Adrenal gland (tissue), 12 donors: Measurements from ENCODE around the gene CKMT2. TPM values are rescaled to one million over a fixed set of nuclear protein-coding genes. Genes with fewer than 3 reads are reported as not detected.

Source experiments
- DNase-seq, 7 donors: peaks; one replicate each; pipeline ENCODE4 v3.0.0-alpha.2; 2019 to 2020
- H3K27ac ChIP-seq, 5 donors: fragments of 200-600 bp; sonication (generic) in 4 of 5; 1 replicate in 3 of 5; 2 replicates in 2 of 5; pipeline versions ENCODE4 v1.5.1 to v1.8.0; 2016 to 2020; ENCODE audit warnings: mild to moderate bottlenecking in 1 of 5
- H3K27me3 ChIP-seq: fragments of 200-600 bp; 2 replicates; pipeline ENCODE4 v1.8.0; 2021
- H3K36me3 ChIP-seq, 2 donors: fragments of 200-600 bp; replicated peaks in 1 of 2; 1 replicate in 1 of 2; 2 replicates in 1 of 2; pipeline versions ENCODE4 v1.5.1 to v1.8.0; 2018 to 2022
- H3K4me1 ChIP-seq, 2 donors: fragments of 200-600 bp; replicated peaks in 1 of 2; 1 replicate in 1 of 2; 2 replicates in 1 of 2; pipeline versions ENCODE4 v1.5.1 to v1.8.0; 2018 to 2021
- H3K4me3 ChIP-seq, 4 donors: fragments of 200-600 bp; sonication (generic) in 3 of 4; one replicate each; pipeline ENCODE4 v1.5.1; 2016 to 2018
- H3K9me3 ChIP-seq, 3 donors: fragments of 200-600 bp; sonication (generic) in 1 of 3; replicated peaks in 1 of 3; 1 replicate in 2 of 3; 2 replicates in 1 of 3; pipeline versions ENCODE4 v1.5.1 to v1.8.0; 2016 to 2021
- CTCF ChIP-seq, 6 experiments: fragments of 450-650 bp in 4 of 6; fragments of 200-600 bp in 2 of 6; sonication (generic) in 1 of 6; IDR thresholded peaks; 1 replicate in 5 of 6; 2 replicates in 1 of 6; pipeline versions ENCODE4 v1.5.1 to v1.8.0; 2016 to 2021; ENCODE audit warnings: antibody characterized with exemption in 6 of 6, mild to moderate bottlenecking in 2 of 6, moderate library complexity in 1 of 6
- POLR2A ChIP-seq, 2 donors: fragments of 450-650 bp; IDR thresholded peaks; one replicate each; pipeline ENCODE4 v1.6.1; 2017; ENCODE audit warnings: antibody characterized with exemption in 2 of 2, mild to moderate bottlenecking in 2 of 2, moderate library complexity in 1 of 2
- WGBS, 4 donors: extraction: QIAGEN DNeasy Blood & Tissue Kit in 2 of 4; methylation state at CpG; one replicate each; pipeline versions ENCODE4 v1.1.5 to v1.1.7; 2013 to 2017; 5-methylcytosine and 5-hydroxymethylcytosine counted together
- intact Hi-C, 2 donors: fragments of 100-400 bp; cut with DNase I; formaldehyde crosslinking; loops; one replicate each; pipeline versions ENCODE4 v1.14.1 to v1.15.0; 2022 to 2023
- polyA plus RNA-seq, 3 donors: library from polyadenylated mRNA; stranded (reverse); fragments of 200-250 nt in 2 of 3; fragments of 350-450 nt in 1 of 3; fragmentation: Illumina TruSeq in 1 of 3; extraction: RNeasy Lipid Tissue Mini Kit (QIAGEN cat#74804) in 1 of 3; gene quantifications; one replicate each; pipeline ENCODE4 v1.2.3, GENCODE V29; 2013 to 2014
- total RNA-seq, 9 donors: library from RNA; depleted of rRNA in 4 of 9; stranded (reverse); fragments of >200 nt in 4 of 9; fragments of 120-200 nt in 1 of 9; fragmentation: NEBNext Ultra II Directional in 1 of 9; extraction: Animal tissue kit (Norgen Biotek cat#: 25700) in 1 of 9; gene quantifications; one replicate each; pipeline versions ENCODE4 v1.1.0 to v1.2.4, GENCODE V29; 2013 to 2023
- donor health status: healthy with polysubstance abuse.
- donor health status: Bipolar disorder and iron deficiency.
- donor health status: DM: yes; HTN: yes; CAD: no.
- donor health status: DM: no; HTN: no; CAD: no.
- donor health status: DM: no; HTN: no; CAD: no.
- donor health status: DM: yes; HTN: yes; CAD: no.

CKMT2 gene
- total and polyA plus RNA-seq, 12 donors, result 22.5 to 112 (median 49.9) TPM

- Histone ChIP-seq H3K4me1 (peaks cover 6 to 9% of the 10 kb centered on the region in 2 donors), H3K4me3 (no peak overlapping the region), H3K9me3 (no peaks in the 10 kb centered on the region), H3K27me3 (no peaks in the 10 kb centered on the region), H3K36me3 (no peaks in the 10 kb centered on the region), H3K27ac (no peak overlapping the region)
- DNase-seq, result no peak
- TF ChIP-seq CTCF (IDR thresholded peaks at IDR 0.05), result no peak
- no peak for TF ChIP-seq POLR2A (IDR thresholded peaks at IDR 0.05)
- WGBS, 4 donors, result 73 to 87% (median 77%) methylated on average over 8 of the region's 8 CpGs
- intact Hi-C loops, result no loop called here
Observed at GRCh38 chr5:81192373-81192750, 40.8 kb upstream of the CKMT2 start.

- Histone ChIP-seq H3K9me3 (no peaks in the 10 kb centered on the region), H3K4me1 (peaks cover 6 to 9% of the 10 kb centered on the region in 2 donors), H3K36me3 (no peaks in the 10 kb centered on the region), H3K27ac (no peak overlapping the region), H3K4me3 (no peak overlapping the region), H3K27me3 (peaks cover 3% of the 10 kb centered on the region)
- intact Hi-C loops, result no loop called here
- no peak for TF ChIP-seq POLR2A (IDR thresholded peaks at IDR 0.05)
- TF ChIP-seq CTCF (IDR thresholded peaks at IDR 0.05), result peak; percentile 77 to 95 (median 86)
- DNase-seq, result peak; percentile 78 to 94 (median 86)
- WGBS, 4 donors, result 24 to 52% (median 28%) methylated on average over 14 to 31 of the region's 31 CpGs
Observed at GRCh38 chr5:81194633-81195334, 38.3 kb upstream of the CKMT2 start.

GRCh38 chr5:81195335-81195929 lies 37.7 kb upstream of the CKMT2 start:
- peaks cover 3% of the 10 kb centered on the region for H3K27me3 ChIP-seq
- no peak overlapping the region for H3K27ac ChIP-seq
- H3K4me1 ChIP-seq, result peaks cover 6 to 9% of the 10 kb centered on the region in 2 donors
- H3K4me3 ChIP-seq, result no peak overlapping the region
- whole genome bisulfite sequencing, 4 donors, result 44 to 52% (median 52%) methylated on average over 5 of the region's 5 CpGs
- no peak for TF ChIP-seq POLR2A (IDR thresholded peaks at IDR 0.05)
- peak in 1 of 6 experiments; percentile 4 for TF ChIP-seq CTCF (IDR thresholded peaks at IDR 0.05)
- intact Hi-C loops, result no loop called here
- no peaks in the 10 kb centered on the region for H3K9me3 ChIP-seq
- H3K36me3 ChIP-seq, result no peaks in the 10 kb centered on the region
- peak in 3 of 7 donors; percentile 5 to 24 (median 17) for DNase-seq

GRCh38 chr5:81202655-81203054 lies 30.5 kb upstream of the CKMT2 start:
- DNase-seq, result peak in 1 of 7 donors; percentile 4
- TF ChIP-seq POLR2A (IDR thresholded peaks at IDR 0.05), result no peak
- TF ChIP-seq CTCF (IDR thresholded peaks at IDR 0.05), result no peak
- H3K27me3 ChIP-seq, result peaks cover 2% of the 10 kb centered on the region
- intact Hi-C loops, result no loop called here
- no peaks in the 10 kb centered on the region for H3K4me1 ChIP-seq
- 63 to 66% (median 65%) methylated on average over 2 of the region's 2 CpGs for WGBS, 4 donors
- H3K4me3 ChIP-seq, result no peak overlapping the region
- H3K36me3 ChIP-seq, result no peaks in the 10 kb centered on the region
- no peaks in the 10 kb centered on the region for H3K9me3 ChIP-seq
- no peak overlapping the region for H3K27ac ChIP-seq
